Astrocyte (in vitro differentiated cells and primary cell): ENCODE results near the gene KRTAP10-6.

Source experiments
- CTCF ChIP-seq: IDR thresholded peaks from 2 replicates; pipeline ENCODE4 v1.5.1; 2011; ENCODE audit warnings: low read depth, mild to moderate bottlenecking, inconsistent platforms, low read length, moderate library complexity; ENCODE audit not compliant: insufficient read depth
- EZH2 ChIP-seq: IDR thresholded peaks from 2 replicates; pipeline ENCODE4 v1.6.1; 2012; ENCODE audit warnings: mild to moderate bottlenecking, low read length, inconsistent platforms; ENCODE audit not compliant: insufficient read depth

GRCh38 chr21:44581158-44581557 lies 11.1 kb downstream of the KRTAP10-6 start:
- TF ChIP-seq CTCF = no peak
- no peak for TF ChIP-seq EZH2
